ENCODE measurements around the gene CDH11. TPM values are rescaled to one million over a fixed set of nuclear protein-coding genes. Genes with fewer than 3 reads are reported as not detected.

The CDH11 gene
- total and polyA plus RNA-seq, 2 of the 4 experiments (the other 2 are of a cell fraction): 266 to 601 TPM

- TF ChIP-seq CEBPB (IDR thresholded peaks at IDR 0.05; ENCODE audit: low read depth, low read length) (no peak), CTCF (conservative IDR thresholded peaks at IDR 0.05; ENCODE audit: low read depth, low read length) (no peak), MXI1 (IDR thresholded peaks at IDR 0.05; ENCODE audit: borderline replicate concordance, low read depth, low read length) (no peak), USF2 (IDR thresholded peaks at IDR 0.05; ENCODE audit: low read depth, low read length) (no peak), RCOR1 (IDR thresholded peaks at IDR 0.05; ENCODE audit: insufficient replicate concordance, low read length) (no peak), MAZ (IDR thresholded peaks at IDR 0.05; ENCODE audit: borderline replicate concordance, low read depth, low read length) (no peak), MAFK (IDR thresholded peaks at IDR 0.05; ENCODE audit: low read depth, low read length) (no peak), ELK1 (IDR thresholded peaks at IDR 0.05; ENCODE audit: borderline replicate concordance, low read depth, low read length) (no peak), FOS (IDR thresholded peaks at IDR 0.05; ENCODE audit: low read depth, low read length) (no peak), NFE2L2 (IDR thresholded peaks at IDR 0.05; ENCODE audit: low read depth, low read length) (no peak), RFX5 (IDR thresholded peaks at IDR 0.05; ENCODE audit: low read depth, low read length) (no peak), POLR2A (IDR thresholded peaks at IDR 0.05; ENCODE audit: low read depth, low read length) (no peak), BHLHE40 (IDR thresholded peaks at IDR 0.05; ENCODE audit: low read depth, low read length) (no peak), CHD1 (IDR thresholded peaks at IDR 0.05; ENCODE audit: low read depth, low read length) (no peak), RAD21 (IDR thresholded peaks at IDR 0.05; ENCODE audit: low read length) (no peak), SMC3 (IDR thresholded peaks at IDR 0.05; ENCODE audit: low read depth, low read length) (no peak)
- peaks cover 12% of the 10 kb centered on the region for H3K36me3 ChIP-seq (ENCODE audit: control insufficient read depth, insufficient read depth, low read length)
- H4K91ac ChIP-seq (ENCODE audit: insufficient read depth, low read depth, low read length): no peak overlapping the region
- no peak overlapping the region for H3K9ac ChIP-seq (ENCODE audit: low read depth, low read length)
- H3K27ac ChIP-seq (ENCODE audit: insufficient read depth, low read length): no peak overlapping the region
- no peak overlapping the region for H2BK5ac ChIP-seq (ENCODE audit: low read depth, low read length, poor library complexity, severe bottlenecking)
- no peaks in the 10 kb centered on the region for H3K27me3 ChIP-seq (ENCODE audit: control insufficient read depth, insufficient read depth, low read length)
- peaks cover 20% of the 10 kb centered on the region for H3K9me1 ChIP-seq (ENCODE audit: insufficient read depth, low read length)
- H3K18ac ChIP-seq (ENCODE audit: low read depth, low read length): no peak overlapping the region
- ChIA-PET CTCF (interaction anchor here (0.9 kb wide), 1 partner anchor 18 kb away, joined by 3 read pairs; no protein-coding TSS in a partner anchor), POLR2A (ENCODE audit: unreplicated experiment) (no interaction called here)
- H2BK15ac ChIP-seq (ENCODE audit: low read depth, low read length): no peak overlapping the region
- peaks cover 36 to 74% of the 10 kb centered on the region in 2 experiments for H3K79me1 ChIP-seq (ENCODE audit: low read depth in 1 of 2, low read length in 2 of 2)
- H2AK9ac ChIP-seq (replicated peaks; ENCODE audit: low read depth, low read length, poor library complexity): no peak overlapping the region
- H4K20me1 ChIP-seq (ENCODE audit: insufficient read depth, low read length): peaks cover 49% of the 10 kb centered on the region
- DNase-seq (no peak), ATAC-seq (ENCODE audit: low read depth) (no peak)
- no peak overlapping the region for H3K4me2 ChIP-seq (ENCODE audit: low read depth, low read length)
- H2AFZ ChIP-seq (replicated peaks; ENCODE audit: low read length, poor library complexity): no peak overlapping the region
- WGBS, 2 experiments (ENCODE audit: extremely low coverage in 2 of 2, insufficient read length in 1 of 2): no CpG with 5 or more reads among the region's 1 CpG
- dilution Hi-C loops (cut with HindIII; ENCODE audit: low sequenced_read_pairs, unreplicated experiment) (no loop called here), in situ Hi-C loops (cut with MboI; ENCODE audit: low sequenced_read_pairs) (no loop called here), intact Hi-C loops (cut with micrococcal nuclease) (no loop called here)
- peaks cover 3% of the 10 kb centered on the region for H3K4me1 ChIP-seq (ENCODE audit: control insufficient read depth, insufficient read depth, low read length)
- no peak overlapping the region for H4K8ac ChIP-seq (ENCODE audit: low read depth in 2 of 2, low read length in 2 of 2)
- no peak overlapping the region for H3K4ac ChIP-seq (ENCODE audit: low read depth, low read length)
- H2AK5ac ChIP-seq (ENCODE audit: low read depth, low read length): no peak overlapping the region
- H3K9me3 ChIP-seq (ENCODE audit: control insufficient read depth, insufficient read depth, low read length): no peaks in the 10 kb centered on the region
- no peak overlapping the region for H4K5ac ChIP-seq (ENCODE audit: low read depth, low read length)
- H3K56ac ChIP-seq (ENCODE audit: extremely low read depth, insufficient read depth, low read length): no peak overlapping the region
- H2BK20ac ChIP-seq (ENCODE audit: low read depth, low read length): no peak overlapping the region
- no peak overlapping the region for H2BK120ac ChIP-seq (ENCODE audit: low read depth, low read length)
- H3K4me3 ChIP-seq (ENCODE audit: insufficient read depth, low read depth, low read length): no peak overlapping the region
- no peak overlapping the region for H3K14ac ChIP-seq (replicated peaks; ENCODE audit: low read depth, low read length)
- BruUV-seq (replicated peaks): no TSS peak
- H3K23ac ChIP-seq (ENCODE audit: low read depth, low read length): no peak overlapping the region
Observed at GRCh38 chr16:65077181-65077580, 44.7 kb downstream of the CDH11 start.
